Stimulated activated CD8-positive, alpha-beta memory T cell treated with anti-CD3 and anti-CD28 coated beads, Interleukin-2, amount 100 ng/mL, for 48 hours (primary cell): ENCODE measurements around the gene LOXL1.

Experiments used
- DNase-seq, 2 donors: peaks; one replicate each; pipeline ENCODE4 v3.0.0-alpha.2; 2020; ENCODE audit warnings: low read depth in 2 of 2

The LOXL1 gene

DNA sequence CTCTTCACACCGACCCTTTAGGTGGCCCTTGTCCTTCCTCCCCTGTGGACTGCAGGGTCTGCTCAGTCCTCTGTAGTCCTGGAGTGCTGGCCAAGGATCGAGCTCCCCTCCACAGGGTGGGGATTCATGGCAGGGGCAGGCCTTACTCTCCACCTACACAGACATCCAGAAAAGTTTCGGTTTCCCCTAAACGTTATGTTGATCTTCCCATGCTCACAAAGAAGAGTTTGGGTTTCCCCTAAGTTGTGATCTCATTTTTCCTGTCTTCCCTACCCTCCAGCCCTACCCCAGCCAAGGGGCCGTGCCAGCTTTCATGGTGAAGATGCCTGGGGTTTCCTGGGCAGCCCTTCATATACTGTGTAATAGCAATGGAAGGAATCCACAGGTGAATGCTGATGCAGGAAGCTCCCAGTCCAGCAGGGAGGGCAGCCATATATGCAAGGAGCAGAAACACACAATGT is 55.5 kb downstream of the LOXL1 start:
- DNase-seq: no peak

DNA sequence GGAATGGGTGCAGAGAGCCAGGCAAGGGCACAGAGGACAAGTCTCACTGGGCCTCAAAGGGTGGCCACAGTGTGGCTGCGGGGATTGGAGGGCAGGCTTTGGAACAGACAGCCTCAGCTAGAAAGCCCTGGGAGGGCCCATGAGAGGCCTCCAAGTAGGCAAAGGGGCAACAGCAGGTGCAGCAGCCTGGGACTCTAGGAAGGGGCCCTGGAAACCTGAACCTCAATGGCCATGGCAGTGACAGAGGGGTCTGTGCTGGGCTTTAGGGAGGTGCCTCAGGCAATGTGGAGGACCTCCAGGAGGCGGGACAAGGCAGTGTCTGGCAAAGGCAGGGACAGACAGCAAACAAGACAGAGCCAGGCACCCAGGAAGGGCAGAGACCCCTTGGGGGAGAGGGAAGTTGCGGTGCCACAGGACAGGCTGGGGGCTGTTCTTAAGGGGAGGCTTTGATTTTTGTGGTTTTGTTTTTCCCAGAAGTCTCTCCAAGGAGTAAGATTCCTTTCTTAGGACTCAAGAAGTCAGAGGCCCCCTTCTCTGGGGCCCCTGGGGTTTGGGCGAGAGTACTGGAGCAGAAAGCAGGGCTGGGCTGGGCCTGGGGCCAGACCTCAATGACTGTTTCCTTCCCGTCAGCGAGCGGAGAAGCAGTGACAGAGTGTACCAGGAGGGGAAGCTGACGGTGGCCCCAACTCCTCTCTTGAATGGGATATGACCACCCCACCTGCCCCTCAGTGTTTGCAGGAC is 56.1 kb downstream of the LOXL1 start:
- no peak for DNase-seq

DNA sequence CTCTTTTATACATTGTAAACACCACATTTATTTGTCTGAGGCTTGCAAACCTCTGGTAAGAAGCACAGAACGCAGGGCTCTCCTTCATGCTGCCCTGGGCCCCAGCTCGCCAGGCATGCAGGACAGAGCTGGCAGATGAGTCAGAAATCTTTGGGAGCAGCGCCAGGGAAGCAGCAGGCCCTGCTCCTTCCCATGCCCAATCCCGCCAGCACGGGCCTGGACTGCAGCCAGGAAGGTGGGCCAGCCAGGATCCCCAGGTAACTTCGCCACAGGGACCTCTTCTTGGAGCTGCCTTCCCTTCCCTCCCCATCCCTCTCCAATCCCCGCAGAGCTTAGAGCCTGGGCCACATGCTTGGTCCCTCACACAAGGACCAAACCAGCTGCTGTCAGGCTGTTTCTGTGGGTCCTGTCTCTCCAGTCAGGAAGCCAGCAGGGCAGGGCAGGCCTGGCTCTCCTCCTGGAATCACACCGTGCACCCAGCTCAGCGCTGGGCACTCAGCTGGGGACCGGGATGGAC is 57.0 kb downstream of the LOXL1 start:
- DNase-seq: no peak

DNA sequence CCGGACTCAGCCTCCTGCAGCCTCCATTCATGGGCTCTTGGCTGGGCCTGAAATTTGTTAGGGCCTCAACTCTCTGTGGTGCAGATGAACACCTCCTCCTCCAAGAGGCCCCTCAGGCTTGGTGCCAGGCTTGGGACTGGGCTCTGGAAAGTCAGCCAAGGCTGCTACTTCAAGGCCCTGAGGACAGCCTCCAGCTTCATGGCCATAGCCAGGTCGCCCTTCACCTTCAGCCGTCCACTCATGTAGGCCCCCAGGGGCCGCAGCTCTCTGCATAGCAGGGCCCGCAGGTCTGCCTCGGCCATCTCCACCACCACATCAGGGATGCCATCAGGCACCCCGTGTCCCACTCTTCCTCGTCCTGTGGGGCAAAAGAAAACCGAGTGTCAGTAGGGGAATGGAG is 57.5 kb downstream of the LOXL1 start:
- DNase-seq: no peak

DNA sequence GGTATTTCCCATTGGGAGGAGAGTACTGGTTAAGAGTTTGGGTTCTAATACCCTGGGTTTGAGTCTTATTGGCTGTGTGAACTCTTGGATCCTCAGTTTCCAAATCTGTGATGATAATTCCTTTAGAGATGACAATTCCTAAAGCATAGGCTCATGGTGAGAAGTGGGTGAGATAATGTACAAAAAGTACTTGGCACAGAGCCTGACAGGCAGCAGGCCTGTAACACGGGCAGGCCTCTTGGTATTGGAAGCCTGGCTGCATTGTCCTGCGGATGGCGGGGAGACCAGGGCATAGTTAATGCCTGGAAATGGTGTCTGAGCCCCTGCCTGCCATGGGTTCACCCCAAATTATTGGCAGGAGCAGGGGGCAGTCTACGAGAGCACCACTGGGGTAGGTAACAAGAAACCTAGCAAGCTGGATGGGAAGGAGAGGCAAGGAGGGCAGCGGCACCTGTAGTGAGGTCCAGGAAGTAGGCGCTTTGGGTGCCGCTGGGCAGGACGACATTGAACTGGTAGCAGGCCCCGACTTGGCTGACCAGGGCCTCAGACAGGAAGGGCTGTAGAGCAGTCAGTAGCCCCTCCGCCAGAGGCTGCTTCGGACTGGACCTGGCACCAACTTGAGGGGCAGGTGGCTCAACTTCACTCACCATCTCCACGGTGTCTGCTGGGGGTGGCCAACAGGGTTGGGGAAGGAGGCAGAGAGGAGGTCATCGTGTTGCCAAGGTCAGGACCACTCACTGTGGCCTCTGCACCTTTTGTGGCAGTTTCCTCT is 58.1 kb downstream of the LOXL1 start:
- DNase-seq: no peak

DNA sequence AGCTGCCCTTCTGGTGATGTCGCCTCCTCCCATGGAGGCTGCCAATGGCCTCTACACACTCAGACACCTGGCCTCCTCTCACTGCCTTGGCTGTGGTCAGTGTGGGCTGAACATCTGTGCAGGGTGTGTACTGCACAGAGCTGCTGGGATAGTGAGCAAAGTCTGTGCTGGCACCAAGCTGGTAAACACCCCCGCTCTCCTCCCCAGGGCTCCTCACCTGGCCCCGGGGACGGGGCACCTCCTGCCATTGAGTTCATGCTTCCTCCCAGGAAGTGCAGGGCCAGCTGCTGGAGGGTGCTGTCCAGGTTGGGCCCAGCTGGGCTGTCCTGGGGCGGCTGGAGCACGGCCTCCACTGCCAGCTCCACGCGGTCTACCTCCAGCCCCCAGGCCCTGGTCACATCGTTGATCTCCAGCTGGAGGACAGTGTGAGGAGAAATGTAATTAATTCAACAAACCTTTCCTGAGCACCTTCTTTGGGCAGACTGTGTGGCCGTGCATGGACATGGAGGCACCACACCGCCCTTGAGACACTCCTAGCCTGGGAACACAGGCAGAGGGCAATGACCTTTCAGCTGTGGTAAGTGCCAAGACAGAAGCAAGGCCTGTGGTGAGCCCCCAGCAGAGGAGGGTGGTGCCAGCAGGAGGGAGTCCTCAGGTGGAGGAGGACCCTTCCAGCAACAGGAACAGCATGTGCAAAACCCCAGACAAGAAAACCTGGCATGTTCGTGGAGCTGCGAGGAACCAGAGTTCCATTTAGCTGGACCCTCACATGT is 59.0 kb downstream of the LOXL1 start:
- DNase-seq: no peak

DNA sequence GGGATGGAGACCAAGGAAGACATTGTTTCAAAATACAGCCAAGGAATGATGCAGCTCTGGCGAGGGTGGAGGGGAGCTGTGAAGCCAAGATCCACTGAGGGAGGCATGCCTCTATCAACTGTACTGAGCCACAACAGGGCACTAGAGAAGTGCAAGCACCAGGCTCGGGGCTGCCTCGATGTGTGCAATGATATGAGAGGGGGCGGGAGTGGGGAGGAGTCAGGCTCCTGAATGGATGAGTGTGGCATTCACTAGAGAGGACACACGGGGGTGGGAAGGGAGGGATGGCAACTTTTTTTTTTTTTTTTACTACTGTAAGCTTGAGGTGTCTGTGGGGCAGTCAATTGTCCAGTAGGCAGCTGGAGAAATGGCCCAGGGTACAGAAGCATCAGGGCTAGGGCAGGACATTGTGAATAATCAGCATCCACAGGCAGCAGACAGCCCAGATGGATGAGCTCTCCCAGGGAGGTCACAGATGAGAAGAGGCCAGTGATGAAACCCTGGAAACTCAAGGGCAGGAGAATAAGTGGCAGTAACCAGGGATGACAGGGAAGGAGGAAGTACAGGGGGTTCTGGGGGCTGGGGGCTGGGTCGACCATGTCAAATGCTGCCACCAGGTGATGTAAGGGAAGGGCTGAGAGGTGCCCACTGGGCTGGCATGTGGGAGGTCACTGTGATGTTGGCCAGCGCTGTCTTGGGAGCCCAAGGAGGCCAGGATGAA is 60.0 kb downstream of the LOXL1 start:
- no peak for DNase-seq

DNA sequence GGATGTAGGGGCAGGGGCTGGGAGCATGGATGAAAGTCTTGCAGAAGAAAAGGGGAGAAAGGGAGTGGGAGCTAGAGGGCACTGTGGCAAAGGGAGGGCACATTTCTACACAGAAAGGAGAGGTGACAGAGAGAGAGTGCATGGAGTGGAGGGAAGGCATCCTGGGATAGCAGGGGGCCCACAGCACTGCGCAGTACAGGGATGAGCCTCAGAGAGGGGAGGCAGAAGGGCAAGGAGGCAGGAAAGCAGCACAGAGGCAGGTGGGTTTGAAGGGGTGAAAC is 60.5 kb downstream of the LOXL1 start:
- DNase-seq: no peak

DNA sequence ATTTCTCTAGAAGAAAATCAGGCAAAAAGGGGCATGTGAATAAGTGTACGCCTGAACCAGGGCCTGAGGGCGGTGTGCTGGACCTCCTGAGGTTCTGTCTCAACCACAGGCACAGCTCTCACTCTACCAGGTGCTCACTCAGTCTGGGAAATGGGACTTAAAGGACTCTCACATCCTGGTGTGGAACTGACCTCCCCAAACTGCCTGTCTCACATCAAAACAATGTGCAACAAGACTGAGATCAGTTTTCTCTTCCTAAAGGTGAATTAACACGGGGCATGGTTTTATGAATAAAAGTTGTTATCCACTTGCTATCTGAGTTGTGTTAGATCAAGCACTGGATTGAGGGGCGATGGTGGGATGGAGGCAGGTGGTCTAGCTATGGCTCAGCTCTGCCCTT is 61.0 kb downstream of the LOXL1 start:
- no peak for DNase-seq

DNA sequence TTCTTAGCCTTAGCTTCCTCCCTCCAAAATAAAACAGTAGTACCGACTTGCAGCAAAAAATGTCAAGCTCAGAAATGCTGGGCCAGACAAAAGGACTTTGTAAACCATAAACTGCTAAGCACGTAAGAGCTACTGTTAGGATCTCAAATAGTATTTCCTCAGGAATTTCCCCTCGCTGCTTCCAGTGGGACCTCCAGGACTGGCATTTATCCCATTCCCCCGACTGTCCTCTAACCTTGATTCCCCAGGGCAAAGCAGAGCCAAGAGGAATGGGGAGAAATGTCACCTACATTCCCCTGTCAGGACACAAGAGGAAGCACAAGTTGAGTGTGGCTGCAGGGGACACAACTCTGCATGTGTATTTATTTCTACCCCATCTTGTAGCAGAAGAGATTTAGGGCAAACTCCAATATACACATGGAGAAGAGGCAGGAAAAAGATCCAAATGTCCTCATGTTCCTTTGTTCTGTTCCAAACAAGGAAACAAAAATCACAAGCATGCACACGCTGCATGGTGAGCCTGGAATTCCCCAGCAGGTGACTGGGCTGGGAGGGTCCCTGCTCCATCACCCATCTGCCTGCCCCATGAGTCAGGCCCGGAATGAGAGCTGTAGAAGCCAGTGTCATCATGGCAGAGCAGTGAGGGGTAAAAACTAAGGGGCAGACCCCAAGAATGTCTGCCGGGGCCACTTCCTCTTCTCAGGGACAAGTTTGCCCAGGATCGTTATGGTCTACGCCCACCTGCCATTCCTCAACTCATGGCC is 61.6 kb downstream of the LOXL1 start:
- no peak for DNase-seq

DNA sequence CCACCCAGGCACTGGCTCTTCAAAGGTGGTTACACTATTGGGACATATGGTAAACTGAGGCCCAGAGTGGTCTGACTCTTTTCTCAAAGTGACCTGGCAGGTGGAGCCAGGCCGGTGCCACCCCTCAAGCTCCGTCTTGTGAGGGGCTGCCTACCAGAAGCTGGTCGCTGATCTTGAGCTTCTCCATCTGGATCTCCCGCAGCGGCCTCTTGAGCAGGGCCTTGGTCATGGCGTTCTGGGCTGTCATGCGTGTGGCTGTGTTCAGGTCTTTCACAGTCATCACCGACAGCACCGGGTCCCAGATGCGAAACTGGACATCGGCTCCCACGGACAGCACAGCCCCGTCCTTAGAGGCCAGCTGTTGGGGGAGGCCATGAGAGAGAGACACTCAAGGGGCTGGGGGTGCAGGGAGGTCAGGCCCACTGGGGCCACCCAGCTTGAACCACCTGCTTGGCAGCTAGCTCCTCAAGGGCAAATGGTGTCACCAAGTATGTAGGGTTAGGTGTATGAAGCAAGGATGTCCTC is 62.2 kb downstream of the LOXL1 start:
- no peak for DNase-seq

DNA sequence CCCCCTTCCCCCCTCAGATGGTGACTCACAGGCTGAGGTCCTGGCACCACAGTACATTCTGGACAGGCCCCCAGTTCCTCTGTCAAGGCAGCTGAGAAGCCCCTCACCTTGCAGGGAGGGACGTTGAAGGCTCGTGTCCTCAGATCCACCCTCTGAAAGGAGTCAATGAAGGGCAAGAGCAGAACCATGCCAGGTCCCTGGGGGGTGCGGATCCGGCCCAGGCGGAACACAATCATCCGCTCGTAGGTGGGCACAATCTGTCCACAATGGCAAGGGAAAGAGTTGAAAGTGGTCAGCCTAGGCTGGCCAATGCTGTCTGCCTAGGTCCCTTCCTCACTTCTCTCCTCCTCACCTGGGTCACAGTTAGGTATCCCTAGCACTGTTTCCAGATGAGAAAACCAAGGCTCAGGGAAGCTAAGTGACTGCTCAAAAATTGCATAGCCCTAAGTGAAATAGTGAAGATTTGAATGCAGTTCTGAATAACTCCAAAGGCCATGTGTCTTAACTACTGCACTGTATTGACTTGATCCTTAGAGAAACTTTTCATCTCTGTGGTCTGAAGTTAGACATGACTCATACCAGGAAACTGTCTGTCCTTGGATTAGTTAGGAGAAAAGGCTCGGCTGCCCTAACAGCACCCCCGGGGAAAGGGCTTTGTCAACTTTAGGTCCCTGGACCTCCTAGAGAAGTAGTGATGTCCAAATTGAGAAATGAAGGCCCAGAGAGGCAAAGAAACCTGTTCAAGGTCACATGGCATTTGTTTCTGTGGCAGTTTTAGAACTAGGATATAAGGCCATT is 62.9 kb downstream of the LOXL1 start:
- no peak for DNase-seq

DNA sequence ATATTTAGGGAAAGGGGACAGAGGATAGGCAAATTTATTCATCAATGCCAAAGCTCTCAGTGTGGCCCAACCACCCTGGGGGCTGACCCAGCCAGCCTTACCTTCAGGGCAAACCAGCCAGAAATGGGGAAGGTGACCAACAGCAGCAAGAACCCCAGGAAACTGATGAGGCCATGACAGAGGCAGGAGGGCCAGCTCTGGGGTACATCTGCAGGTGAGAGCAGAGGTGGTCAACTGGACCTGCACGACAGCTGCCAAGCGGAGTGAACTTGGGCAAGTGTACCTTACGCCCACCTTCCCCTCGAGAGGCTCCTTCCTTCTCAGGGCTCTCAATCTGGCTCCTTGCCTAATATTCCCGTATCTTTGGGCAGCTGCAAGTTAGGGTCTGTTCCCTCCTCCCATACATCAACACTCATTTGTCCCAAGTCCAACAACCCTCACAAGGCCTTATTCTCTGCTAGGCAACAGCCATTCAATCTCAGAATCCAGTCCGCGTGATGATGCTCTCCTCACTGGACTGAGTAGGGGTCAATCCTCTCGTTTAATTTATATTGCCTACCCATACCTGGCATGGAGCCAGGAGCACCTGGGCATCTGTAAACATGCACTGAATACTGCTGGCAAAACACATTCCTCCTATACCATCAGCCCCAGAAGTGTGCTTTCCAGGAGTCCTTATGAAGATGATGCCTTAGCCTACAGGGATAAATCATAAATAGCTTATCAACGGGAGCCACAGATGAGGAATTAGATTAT is 64.2 kb downstream of the LOXL1 start:
- DNase-seq: no peak

DNA sequence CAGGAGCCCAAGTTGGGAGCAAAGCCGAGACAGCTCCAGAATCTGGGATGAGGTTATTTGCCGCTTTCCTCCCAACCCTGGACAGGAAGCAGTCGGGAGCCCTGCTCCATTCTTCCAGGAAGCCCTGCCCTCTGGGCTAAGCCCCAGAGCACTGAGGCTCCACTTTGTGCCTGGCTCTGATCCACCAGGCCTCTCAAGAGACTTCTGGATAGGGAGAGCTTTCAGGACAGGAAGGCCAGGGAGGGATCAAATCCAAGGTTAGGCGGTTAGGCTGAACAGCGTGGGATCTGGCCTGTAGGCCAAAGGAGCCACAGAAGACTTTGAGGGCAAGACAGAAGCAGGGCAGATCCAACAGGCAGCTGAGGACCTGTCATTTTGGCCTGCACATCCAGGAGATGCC is 65.0 kb downstream of the LOXL1 start:
- DNase-seq: no peak

DNA sequence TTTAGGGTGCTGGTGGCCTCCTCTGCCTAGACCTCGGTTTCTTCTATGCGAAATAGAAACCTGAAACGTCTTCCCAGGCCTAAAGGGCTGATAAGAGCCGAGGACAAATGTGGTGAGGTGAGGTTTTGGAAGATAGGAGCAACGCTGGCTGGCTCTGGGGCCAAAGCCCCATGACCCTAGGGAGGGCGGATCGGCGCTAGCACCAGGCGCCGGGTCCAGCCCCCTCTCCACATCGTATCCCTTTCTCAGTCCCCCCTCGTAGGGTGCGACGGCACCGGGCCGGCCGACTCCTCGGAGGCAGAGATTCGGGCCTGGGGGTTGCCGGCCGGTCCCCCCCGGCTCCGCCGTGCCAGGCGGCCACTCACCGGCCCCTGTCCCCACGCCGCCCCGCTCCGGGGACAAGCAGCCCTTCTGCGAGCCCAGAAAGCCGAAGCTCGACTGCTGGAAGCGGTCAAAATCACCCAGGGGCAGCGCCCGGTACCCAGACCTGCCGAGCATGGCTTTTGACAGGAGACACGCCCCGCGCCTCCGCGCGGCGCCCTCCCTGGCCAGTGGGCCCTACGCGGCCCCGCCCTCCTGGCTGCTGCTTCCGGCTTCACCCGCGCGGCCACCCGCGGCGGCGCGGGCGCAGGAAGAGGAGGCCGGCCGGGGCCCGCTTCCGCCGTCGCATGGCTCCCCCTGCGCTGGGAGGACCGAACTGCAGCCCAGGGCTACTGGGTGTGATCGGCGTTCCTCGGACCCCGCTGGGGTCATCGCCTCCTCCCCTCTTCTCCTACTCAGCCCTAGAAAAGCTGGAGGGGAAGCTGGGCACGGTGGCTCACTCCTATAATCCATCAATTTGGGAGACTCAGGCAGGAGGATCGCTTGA is 65.7 kb downstream of the LOXL1 start, which contains the start of gene STOML1:
TSS of gene STOML1 (minus strand) at position 570 of the 868 bp plus-strand sequence. CDS start at position 498, 72 bp downstream.
- peak; percentile 91 to 96 for DNase-seq

DNA sequence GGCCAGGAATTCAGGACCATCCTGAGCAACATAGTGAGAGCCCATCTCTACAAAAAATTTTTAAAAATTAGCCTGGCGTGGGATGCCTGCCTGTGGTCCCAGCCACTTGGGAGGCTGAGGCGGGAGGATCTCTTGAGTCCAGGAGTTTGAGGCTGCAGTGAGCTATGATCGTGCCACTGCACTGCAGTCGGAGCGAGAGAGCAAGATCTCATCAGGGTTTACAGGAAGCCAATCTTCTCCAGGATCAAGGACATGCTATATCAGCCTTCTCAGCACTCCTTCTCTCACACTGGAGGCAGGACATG is 66.3 kb downstream of the LOXL1 start:
- no peak for DNase-seq

DNA sequence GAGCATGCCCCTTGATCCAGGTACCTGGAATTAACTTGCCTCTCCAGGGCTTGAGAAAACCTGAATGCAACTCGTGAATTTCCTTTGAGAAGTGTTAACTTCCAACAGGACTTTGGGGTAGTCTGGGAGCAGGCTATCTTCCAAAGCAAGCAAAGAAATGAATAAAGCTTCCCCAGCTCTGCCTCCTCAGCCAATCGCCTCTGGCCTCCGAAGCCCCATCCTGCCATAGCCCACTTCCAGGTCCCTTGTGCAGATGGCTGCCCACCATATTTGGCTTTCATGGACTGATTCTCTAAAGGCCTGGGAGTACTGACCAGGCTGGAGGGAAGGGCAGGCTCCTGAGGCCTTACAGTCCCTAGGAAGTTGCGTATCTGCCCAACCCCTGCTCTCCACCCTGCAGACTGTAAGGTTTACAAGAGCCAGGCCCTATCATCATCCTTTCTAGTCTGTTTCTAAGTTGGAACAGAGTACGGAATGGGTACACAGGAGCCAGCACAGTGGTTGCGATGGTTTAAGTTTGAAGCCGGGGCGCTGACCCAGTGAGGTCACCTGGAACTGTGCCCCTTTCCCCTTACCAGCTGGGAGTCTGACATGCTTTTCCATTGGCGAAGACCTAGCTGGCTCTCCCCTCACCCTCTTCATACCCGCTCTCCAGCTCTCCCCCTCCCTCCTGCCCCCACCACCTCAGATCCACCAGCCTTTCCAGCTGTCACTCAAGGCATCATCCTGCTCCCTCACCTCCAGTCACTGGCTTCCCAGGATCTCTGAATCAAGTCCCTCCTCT is 67.1 kb downstream of the LOXL1 start:
- no peak for DNase-seq
